ENCODE results near the gene EDC4.

GRCh38 chr16:67914758-67915495 is 42.1 kb downstream of the EDC4 start:
- TF ChIP-seq, protein P1, sequence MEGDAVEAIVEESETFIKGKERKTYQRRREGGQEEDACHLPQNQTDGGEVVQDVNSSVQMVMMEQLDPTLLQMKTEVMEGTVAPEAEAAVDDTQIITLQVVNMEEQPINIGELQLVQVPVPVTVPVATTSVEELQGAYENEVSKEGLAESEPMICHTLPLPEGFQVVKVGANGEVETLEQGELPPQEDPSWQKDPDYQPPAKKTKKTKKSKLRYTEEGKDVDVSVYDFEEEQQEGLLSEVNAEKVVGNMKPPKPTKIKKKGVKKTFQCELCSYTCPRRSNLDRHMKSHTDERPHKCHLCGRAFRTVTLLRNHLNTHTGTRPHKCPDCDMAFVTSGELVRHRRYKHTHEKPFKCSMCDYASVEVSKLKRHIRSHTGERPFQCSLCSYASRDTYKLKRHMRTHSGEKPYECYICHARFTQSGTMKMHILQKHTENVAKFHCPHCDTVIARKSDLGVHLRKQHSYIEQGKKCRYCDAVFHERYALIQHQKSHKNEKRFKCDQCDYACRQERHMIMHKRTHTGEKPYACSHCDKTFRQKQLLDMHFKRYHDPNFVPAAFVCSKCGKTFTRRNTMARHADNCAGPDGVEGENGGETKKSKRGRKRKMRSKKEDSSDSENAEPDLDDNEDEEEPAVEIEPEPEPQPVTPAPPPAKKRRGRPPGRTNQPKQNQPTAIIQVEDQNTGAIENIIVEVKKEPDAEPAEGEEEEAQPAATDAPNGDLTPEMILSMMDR (IDR thresholded peaks at IDR 0.05) = no peak
- no peak for TF ChIP-seq POLR2AphosphoS5 (IDR thresholded peaks at IDR 0.05; ENCODE audit: low read depth, low read length)
- TF ChIP-seq TCF7L2 (IDR thresholded peaks at IDR 0.05; ENCODE audit: low read depth, low read length) = no peak
- TF ChIP-seq, protein P2, sequence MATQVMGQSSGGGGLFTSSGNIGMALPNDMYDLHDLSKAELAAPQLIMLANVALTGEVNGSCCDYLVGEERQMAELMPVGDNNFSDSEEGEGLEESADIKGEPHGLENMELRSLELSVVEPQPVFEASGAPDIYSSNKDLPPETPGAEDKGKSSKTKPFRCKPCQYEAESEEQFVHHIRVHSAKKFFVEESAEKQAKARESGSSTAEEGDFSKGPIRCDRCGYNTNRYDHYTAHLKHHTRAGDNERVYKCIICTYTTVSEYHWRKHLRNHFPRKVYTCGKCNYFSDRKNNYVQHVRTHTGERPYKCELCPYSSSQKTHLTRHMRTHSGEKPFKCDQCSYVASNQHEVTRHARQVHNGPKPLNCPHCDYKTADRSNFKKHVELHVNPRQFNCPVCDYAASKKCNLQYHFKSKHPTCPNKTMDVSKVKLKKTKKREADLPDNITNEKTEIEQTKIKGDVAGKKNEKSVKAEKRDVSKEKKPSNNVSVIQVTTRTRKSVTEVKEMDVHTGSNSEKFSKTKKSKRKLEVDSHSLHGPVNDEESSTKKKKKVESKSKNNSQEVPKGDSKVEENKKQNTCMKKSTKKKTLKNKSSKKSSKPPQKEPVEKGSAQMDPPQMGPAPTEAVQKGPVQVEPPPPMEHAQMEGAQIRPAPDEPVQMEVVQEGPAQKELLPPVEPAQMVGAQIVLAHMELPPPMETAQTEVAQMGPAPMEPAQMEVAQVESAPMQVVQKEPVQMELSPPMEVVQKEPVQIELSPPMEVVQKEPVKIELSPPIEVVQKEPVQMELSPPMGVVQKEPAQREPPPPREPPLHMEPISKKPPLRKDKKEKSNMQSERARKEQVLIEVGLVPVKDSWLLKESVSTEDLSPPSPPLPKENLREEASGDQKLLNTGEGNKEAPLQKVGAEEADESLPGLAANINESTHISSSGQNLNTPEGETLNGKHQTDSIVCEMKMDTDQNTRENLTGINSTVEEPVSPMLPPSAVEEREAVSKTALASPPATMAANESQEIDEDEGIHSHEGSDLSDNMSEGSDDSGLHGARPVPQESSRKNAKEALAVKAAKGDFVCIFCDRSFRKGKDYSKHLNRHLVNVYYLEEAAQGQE (IDR thresholded peaks at IDR 0.05; ENCODE audit: insufficient read depth in 1 of 2, low read depth in 2 of 2, low read length in 1 of 2) = no peak
- no peak for TF ChIP-seq SIN3A (IDR thresholded peaks at IDR 0.05; ENCODE audit: borderline replicate concordance, insufficient read depth, low read depth, low read length)

Measured in Panc1 (cell line).